Measurements from ENCODE around the gene CCDC188. TPM values are rescaled to one million over a fixed set of nuclear protein-coding genes. Genes with fewer than 3 reads are reported as not detected.
A peak's percentile ranks its signal among the peaks of the same experiment; 100 is the strongest.

Gene CCDC188
- total and polyA plus RNA-seq, 8 donors: 0.10 to 40.8 (median 0.76) TPM; not detected in 1

DNA sequence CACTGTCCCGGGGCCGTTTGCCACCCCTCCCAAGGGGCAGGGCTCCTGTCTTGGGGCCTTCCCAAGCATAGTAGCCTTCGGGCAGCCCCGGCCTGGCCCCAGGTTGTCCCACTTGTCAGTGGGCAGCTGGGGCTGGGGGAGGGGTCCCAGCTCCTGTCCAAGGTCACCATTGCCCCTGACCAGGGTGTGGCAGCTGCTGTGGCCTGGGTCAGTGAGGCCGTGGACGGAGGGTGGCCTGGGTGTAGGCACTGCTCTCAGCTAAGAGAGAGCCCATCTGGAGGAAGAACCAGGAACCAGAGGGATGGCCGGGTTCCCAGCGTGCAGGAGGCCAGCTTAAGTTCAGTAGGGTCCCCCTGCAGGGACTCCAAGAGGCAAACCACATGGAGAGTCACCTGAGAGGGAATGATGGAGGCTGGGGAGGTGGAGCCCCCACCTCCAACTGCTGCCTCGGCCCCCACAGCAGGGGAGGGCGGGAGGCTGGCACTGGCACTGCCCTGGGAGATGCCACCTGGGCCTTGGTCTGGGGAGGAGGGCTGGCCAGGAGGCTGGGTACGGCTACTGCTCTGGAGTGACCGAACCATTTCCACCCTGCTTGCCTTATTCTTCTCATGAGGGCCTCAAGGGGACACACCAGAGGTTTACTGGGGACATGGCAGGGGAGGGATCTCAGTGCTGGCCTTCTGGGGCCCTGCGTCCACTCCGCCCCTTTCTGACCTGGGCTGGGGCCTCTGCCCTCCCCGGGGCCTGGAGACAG, 6.8 kb upstream of the CCDC188 start:
- no peaks in the 10 kb centered on the region for H3K36me3 ChIP-seq
- DNase-seq: no peak
- no peak overlapping the region for H3K4me3 ChIP-seq
- TF ChIP-seq POLR2AphosphoS5 (IDR thresholded peaks at IDR 0.05): no peak
- no peak for TF ChIP-seq EP300 (IDR thresholded peaks at IDR 0.05)
- TF ChIP-seq, protein P1, sequence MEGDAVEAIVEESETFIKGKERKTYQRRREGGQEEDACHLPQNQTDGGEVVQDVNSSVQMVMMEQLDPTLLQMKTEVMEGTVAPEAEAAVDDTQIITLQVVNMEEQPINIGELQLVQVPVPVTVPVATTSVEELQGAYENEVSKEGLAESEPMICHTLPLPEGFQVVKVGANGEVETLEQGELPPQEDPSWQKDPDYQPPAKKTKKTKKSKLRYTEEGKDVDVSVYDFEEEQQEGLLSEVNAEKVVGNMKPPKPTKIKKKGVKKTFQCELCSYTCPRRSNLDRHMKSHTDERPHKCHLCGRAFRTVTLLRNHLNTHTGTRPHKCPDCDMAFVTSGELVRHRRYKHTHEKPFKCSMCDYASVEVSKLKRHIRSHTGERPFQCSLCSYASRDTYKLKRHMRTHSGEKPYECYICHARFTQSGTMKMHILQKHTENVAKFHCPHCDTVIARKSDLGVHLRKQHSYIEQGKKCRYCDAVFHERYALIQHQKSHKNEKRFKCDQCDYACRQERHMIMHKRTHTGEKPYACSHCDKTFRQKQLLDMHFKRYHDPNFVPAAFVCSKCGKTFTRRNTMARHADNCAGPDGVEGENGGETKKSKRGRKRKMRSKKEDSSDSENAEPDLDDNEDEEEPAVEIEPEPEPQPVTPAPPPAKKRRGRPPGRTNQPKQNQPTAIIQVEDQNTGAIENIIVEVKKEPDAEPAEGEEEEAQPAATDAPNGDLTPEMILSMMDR (IDR thresholded peaks at IDR 0.05): no peak
- TF ChIP-seq POLR2A (IDR thresholded peaks at IDR 0.05): no peak
- no peaks in the 10 kb centered on the region for H3K9me3 ChIP-seq
- H3K4me1 ChIP-seq: peaks cover 0 to 5% (median 2%) of the 10 kb centered on the region in 4 donors
- H3K27me3 ChIP-seq: peaks cover 0 to 65% (median 8%) of the 10 kb centered on the region in 3 donors
- 58 to 72% (median 62%) methylated on average over 11 to 15 of the region's 15 CpGs for WGBS, 5 donors
- intact Hi-C loops (cut with DNase I; ENCODE audit: low total_unique reads): loop anchor here (5.0 kb wide), 1 partner anchor 130 kb away; no protein-coding TSS in a partner anchor
- H3K27ac ChIP-seq: no peak overlapping the region

DNA sequence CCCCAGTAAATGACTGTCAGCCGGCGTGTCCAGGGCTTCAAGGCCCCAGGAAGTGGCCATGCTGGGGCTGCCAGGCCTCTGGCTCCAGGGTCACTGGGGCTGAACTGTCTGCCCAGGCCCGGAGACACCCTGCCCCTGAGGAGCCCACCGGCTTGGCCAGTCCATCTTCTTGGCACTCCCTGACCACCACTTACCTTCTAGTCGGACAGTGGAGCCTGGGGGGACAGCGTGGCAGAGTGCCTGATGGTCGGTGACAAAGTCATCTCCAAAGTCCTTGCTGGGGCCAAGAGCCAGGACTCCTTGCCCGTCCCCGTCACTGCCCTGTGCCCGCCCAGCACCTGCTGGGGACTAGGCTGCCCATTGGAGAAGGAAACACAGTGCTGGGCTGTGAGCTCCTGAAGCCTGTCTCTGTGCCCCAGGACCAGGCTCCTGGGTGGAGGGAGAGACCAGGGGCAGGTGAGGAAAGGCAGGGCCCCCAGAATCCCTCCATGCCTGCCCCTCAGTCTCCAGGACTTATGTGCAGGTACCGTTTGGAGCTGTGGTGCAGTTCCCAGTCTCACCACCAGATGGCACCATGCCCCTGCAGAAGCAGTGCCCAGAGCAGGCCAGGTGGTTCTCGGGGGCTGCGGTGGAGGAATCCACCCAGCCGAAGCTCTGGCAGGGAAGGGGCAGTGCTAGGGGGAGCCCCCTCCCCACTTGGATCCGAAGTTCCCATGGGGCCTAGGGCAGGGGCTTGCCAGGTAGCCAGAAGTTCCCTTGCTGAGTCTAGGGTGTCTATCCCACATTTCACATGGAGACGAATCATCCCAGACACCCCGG, 6.0 kb upstream of the CCDC188 start:
- Histone ChIP-seq H3K9me3 (no peaks in the 10 kb centered on the region), H3K4me1 (peaks cover 0 to 5% (median 2%) of the 10 kb centered on the region in 4 donors), H3K27ac (no peak overlapping the region), H3K27me3 (peaks cover 0 to 65% (median 8%) of the 10 kb centered on the region in 3 donors), H3K4me3 (no peak overlapping the region), H3K36me3 (no peaks in the 10 kb centered on the region)
- DNase-seq: peak; percentile 93 to 95
- intact Hi-C loops (cut with DNase I; ENCODE audit: low total_unique reads): loop anchor here (5.0 kb wide), 1 partner anchor 130 kb away; no protein-coding TSS in a partner anchor
- TF ChIP-seq, protein P1 (IDR thresholded peaks at IDR 0.05): peak in 6 of 7 experiments; percentile 98 to 100 (median 100)
- TF ChIP-seq POLR2A (IDR thresholded peaks at IDR 0.05): no peak
- 40 to 49% (median 45%) methylated on average over 8 to 17 of the region's 17 CpGs for WGBS, 5 donors

DNA sequence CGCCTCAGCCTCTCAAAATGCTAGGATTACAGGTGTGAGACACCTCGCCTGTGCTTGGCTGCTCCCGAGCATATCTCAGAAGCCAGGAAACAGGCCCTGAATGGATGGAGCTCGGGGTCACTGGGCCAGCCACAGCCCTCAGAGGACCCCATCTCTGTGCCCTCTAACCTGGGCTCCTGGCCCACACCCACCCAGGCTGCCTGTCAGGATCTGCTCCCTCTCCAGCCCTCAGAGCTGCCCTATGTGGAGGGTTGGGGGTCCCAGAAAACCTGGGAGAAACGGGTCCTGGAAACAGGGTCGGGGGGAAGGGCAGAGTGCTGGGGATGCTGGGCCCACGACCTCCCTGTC, 5.2 kb upstream of the CCDC188 start:
- WGBS, 5 donors: 54 to 74% (median 68%) methylated on average over 5 to 7 of the region's 7 CpGs
- Histone ChIP-seq H3K4me1 (peaks cover 0 to 5% (median 2%) of the 10 kb centered on the region in 4 donors), H3K27me3 (peaks cover 0 to 62% (median 8%) of the 10 kb centered on the region in 3 donors), H3K36me3 (no peaks in the 10 kb centered on the region), H3K27ac (no peak overlapping the region), H3K4me3 (no peak overlapping the region), H3K9me3 (no peaks in the 10 kb centered on the region)
- no peak for DNase-seq
- TF ChIP-seq POLR2AphosphoS5 (IDR thresholded peaks at IDR 0.05): no peak
- TF ChIP-seq, protein P1 (IDR thresholded peaks at IDR 0.05): no peak
- TF ChIP-seq POLR2A (IDR thresholded peaks at IDR 0.05): no peak
- no peak for TF ChIP-seq EP300 (IDR thresholded peaks at IDR 0.05)
- intact Hi-C loops (cut with DNase I; ENCODE audit: low total_unique reads): loop anchor here (5.0 kb wide), 1 partner anchor 131 kb away; no protein-coding TSS in a partner anchor

DNA sequence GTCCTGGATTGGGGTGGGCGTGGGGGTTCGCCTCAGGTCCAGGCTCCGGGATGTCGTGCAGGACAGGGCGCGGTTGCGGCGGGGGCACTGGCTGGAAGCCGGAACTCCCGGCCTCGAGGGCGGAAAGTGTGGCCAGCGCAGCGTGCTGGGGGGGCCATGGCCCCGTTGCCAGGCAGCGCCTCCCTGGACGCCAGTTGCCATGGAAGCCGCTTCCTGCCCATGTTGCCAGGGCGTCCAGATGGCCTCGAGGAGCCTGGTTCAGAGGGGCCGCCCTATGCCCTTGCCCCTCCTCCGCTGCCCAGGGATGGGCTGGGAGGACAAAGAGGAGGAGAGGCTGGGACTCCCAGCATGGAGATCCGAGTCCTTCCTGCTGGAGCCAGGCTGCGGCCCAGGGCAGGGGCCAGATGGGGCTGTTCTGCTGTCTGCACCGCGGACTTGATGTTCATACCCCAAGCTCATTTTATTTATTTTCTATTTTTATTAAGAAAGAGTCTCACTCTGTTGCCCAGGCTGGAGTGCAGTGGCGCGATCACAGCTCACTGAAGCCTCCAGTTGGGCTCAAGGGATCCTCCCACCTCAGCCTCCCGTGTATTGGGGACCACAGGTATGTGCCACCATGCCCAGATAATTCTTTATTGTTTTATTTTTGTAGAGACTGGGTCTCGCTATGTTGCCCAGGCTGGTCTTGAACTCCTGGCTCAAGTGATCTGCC, 4.6 kb upstream of the CCDC188 start:
- H3K4me3 ChIP-seq: peak overlapping the region in 2 of 4 donors; percentile 3 to 24
- H3K27me3 ChIP-seq: peaks cover 0 to 59% (median 8%) of the 10 kb centered on the region in 3 donors
- 33 to 57% (median 47%) methylated on average over 11 to 30 of the region's 30 CpGs for WGBS, 5 donors
- TF ChIP-seq EP300 (IDR thresholded peaks at IDR 0.05): no peak
- TF ChIP-seq, protein P1 (IDR thresholded peaks at IDR 0.05): no peak
- intact Hi-C loops (cut with DNase I; ENCODE audit: low total_unique reads): loop anchor here (5.0 kb wide), 1 partner anchor 132 kb away; no protein-coding TSS in a partner anchor
- H3K4me1 ChIP-seq: peaks cover 0 to 5% (median 2%) of the 10 kb centered on the region in 4 donors
- DNase-seq: peak; percentile 38 to 83
- H3K9me3 ChIP-seq: no peaks in the 10 kb centered on the region
- no peak overlapping the region for H3K27ac ChIP-seq
- H3K36me3 ChIP-seq: no peaks in the 10 kb centered on the region
